Aorta (tissue), 5 donors: Measurements from ENCODE around the gene ODC1. TPM values are rescaled to one million over a fixed set of nuclear protein-coding genes. Genes with fewer than 3 reads are reported as not detected.

Source experiments
- ATAC-seq: fragments of 200-7000 bp; cut with Tn5 transposase; one replicate; pipeline ENCODE4 v1.9.1; 2022; ENCODE audit warnings: moderate library complexity; ENCODE audit not compliant: low FRiP score
- DNase-seq, 2 donors: peaks; one replicate each; pipeline ENCODE4 v3.0.0-alpha.2; 2020
- H3K27ac ChIP-seq, 2 donors: one replicate each; pipeline ENCODE4 v1.5.1; 2013; ENCODE audit warnings: low read length in 2 of 2, mild to moderate bottlenecking in 2 of 2, moderate library complexity in 2 of 2, control low read depth in 1 of 2, inconsistent platforms in 1 of 2, low read depth in 1 of 2
- H3K27me3 ChIP-seq, 2 donors: one replicate each; pipeline ENCODE4 v1.6.1; 2013; ENCODE audit warnings: control low read depth in 1 of 2, low read length in 1 of 2, mild to moderate bottlenecking in 1 of 2, moderate library complexity in 1 of 2; ENCODE audit not compliant: insufficient read depth in 2 of 2, control insufficient read depth in 1 of 2
- H3K36me3 ChIP-seq, 2 donors: one replicate each; pipeline ENCODE4 v1.6.1; 2013; ENCODE audit warnings: control low read depth in 1 of 2, low read length in 1 of 2, mild to moderate bottlenecking in 1 of 2; ENCODE audit not compliant: insufficient read depth in 2 of 2, control insufficient read depth in 1 of 2
- H3K4me1 ChIP-seq, 2 donors: one replicate each; pipeline ENCODE4 v1.6.1; 2013; ENCODE audit warnings: low read length in 2 of 2, control low read depth in 1 of 2, mild to moderate bottlenecking in 1 of 2, moderate library complexity in 1 of 2; ENCODE audit not compliant: insufficient read depth in 2 of 2, control insufficient read depth in 1 of 2
- H3K4me3 ChIP-seq, 2 donors: one replicate each; pipeline ENCODE4 v1.5.1; 2013; ENCODE audit warnings: low read length in 2 of 2, control low read depth in 1 of 2, mild to moderate bottlenecking in 1 of 2
- H3K9me3 ChIP-seq: one replicate; pipeline ENCODE4 v1.6.1; 2013; ENCODE audit warnings: mild to moderate bottlenecking, low read length; ENCODE audit not compliant: control insufficient read depth
- WGBS, 2 donors: extraction: QIAGEN DNeasy Blood & Tissue Kit; methylation state at CpG; one replicate each; pipeline ENCODE4 v1.1.7; 2013; 5-methylcytosine and 5-hydroxymethylcytosine counted together
- intact Hi-C, 2 donors: fragments of 100-400 bp; cut with DNase I; formaldehyde crosslinking; loops; one replicate each; pipeline versions ENCODE4 v1.14.2 to v1.15.0; 2022
- polyA plus RNA-seq, 2 donors: library from polyadenylated mRNA; stranded (reverse); fragments of 200-250 nt; gene quantifications; one replicate each; pipeline ENCODE4 v1.2.3, GENCODE V29; 2013
- total RNA-seq, 2 donors: library from RNA; stranded (reverse); fragmentation: NEBNext Ultra II Directional; extraction: Animal tissue kit (Norgen Biotek cat#: 25700); gene quantifications; one replicate each; pipeline ENCODE4 v1.2.1, GENCODE V29; 2021
- donor health status: healthy with polysubstance abuse.
- donor health status: Bipolar disorder and iron deficiency.
- donor health status: DM: no; HTN: no; CAD: no.
- donor health status: DM: no; HTN: no; CAD: no.
- donor health status: DM: yes; HTN: yes; CAD: no.

The ODC1 gene
- total and polyA plus RNA-seq, 4 donors, result 21.3 to 46.1 (median 38.7) TPM

DNA sequence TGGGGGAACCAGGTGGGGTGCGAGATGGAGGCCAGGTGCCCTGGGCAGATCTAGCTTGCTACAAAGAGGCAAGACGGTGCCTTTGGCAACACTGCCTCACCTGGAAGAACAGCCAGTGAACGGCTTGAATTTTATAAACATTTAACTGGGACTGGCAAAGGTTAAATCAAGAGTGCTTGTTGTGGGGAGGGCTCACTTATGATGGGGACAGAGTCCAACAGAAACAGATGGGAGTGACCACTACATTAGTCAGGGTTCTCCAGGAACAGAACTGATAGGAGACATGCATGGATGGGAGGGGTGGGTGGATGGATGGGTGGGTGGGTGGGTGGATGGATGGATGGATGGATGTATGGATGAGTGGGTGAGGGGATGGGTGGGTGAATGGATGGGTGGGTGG lies 19.2 kb downstream of the ODC1 start:
- no peak overlapping the region for H3K4me3 ChIP-seq
- H3K27ac ChIP-seq, result no peak overlapping the region
- H3K36me3 ChIP-seq, result peaks cover 0 to 1% of the 10 kb centered on the region in 2 donors
- WGBS, 2 donors, result 78 to 80% methylated on average over 3 of the region's 3 CpGs
- no peaks in the 10 kb centered on the region for H3K4me1 ChIP-seq
- H3K27me3 ChIP-seq, result no peaks in the 10 kb centered on the region
- intact Hi-C loops, result no loop called here
- DNase-seq, result no peak
- ATAC-seq, result no peak
- no peaks in the 10 kb centered on the region for H3K9me3 ChIP-seq

DNA sequence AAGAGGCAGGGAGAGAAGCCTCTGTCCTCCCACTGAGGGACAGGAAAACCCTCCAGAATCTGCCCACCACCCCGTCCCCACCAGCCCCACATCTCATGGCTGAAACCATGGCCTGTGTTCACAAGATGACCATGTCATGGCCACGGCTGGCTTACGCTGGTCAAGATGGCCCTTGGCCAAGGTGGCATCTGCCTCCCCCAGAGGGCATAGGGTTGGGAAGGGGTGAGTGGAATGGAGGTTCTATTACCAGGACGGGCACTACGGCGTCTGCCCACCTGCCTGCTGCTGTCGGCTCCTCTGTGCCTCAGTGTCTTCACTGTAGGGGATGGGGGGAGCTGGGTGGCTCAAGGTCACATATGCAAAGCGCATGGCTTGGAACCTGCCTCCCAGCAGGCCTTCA lies 19.8 kb downstream of the ODC1 start:
- Histone ChIP-seq H3K4me3 (no peak overlapping the region), H3K9me3 (no peaks in the 10 kb centered on the region), H3K27ac (no peak overlapping the region), H3K27me3 (no peaks in the 10 kb centered on the region), H3K4me1 (no peaks in the 10 kb centered on the region), H3K36me3 (peaks cover 0 to 1% of the 10 kb centered on the region in 2 donors)
- ATAC-seq, result no peak
- intact Hi-C loops, result no loop called here
- no peak for DNase-seq
- 93 to 96% methylated on average over 8 of the region's 8 CpGs for WGBS, 2 donors

DNA sequence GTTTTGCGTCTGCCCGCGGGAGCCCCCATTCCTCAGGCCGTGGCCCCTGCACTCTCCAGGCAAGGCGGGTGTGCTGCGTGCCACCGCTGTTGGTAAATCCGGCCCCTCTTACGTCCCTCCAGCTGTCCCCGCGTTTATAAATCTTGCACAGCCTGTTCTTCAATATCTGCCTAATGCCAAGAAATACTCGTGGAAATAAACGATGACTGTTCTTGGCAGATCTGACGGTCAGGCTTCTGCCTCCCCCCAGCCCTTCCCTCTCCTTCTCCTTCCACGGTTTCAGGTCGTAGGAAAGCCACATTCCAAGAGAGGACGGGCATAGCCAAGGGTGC lies 20.5 kb downstream of the ODC1 start:
- no peak for DNase-seq
- H3K4me1 ChIP-seq, result no peaks in the 10 kb centered on the region
- H3K27ac ChIP-seq, result no peak overlapping the region
- peaks cover 0 to 1% of the 10 kb centered on the region in 2 donors for H3K36me3 ChIP-seq
- H3K4me3 ChIP-seq, result no peak overlapping the region
- no peaks in the 10 kb centered on the region for H3K27me3 ChIP-seq
- no peaks in the 10 kb centered on the region for H3K9me3 ChIP-seq
- intact Hi-C loops, result no loop called here
- no peak for ATAC-seq
- WGBS, 2 donors, result 72 to 78% methylated on average over 17 of the region's 17 CpGs

DNA sequence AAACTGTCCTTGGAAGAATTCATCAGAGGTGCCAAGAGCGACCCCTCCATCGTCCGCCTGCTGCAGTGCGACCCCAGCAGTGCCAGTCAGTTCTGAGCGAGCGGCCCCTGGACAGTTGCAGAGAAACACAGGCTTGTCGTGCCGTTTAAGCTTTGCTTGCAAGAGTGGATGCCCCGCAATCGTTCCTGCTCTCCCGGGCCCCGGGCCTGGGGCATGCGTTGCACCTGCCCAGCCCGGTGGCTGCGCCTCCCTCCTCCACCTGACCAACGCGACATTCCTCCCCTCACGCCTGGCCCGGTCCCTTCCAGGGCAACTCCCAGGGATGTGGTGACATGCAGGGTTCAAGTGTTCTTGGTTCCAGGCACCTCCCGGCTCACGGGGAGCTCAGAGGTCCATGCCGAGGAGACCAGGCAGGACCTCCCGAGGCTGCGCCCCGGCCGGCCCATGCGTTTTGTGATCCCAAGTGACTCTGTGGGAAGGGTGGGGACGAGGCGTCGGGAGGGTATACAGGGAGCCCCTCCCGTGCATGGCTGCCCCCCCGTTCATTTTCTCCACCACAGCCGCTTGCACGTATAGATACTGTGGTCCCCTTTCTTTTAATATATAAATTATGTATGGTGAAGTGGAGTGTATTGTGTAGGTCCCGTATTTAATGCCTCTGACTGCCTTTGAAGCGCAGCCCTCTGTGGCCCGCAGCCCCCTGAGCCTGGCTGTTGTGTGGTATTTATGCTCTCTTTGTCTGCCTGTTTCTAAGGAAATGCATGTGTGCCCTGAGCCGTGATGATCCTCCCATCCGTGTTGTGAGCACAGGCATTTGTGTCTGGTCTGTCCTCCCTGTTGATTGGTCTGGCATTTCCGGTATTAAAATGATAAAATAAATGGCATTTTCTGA lies 21.2 kb downstream of the ODC1 start:
- no peaks in the 10 kb centered on the region for H3K4me1 ChIP-seq
- peak; percentile 22 for ATAC-seq
- 93 to 94% methylated on average over 40 of the region's 40 CpGs for WGBS, 2 donors
- H3K27ac ChIP-seq, result no peak overlapping the region
- no peak for DNase-seq
- intact Hi-C loops, result no loop called here
- H3K36me3 ChIP-seq, result peaks cover 0 to 1% of the 10 kb centered on the region in 2 donors
- H3K9me3 ChIP-seq, result no peaks in the 10 kb centered on the region
- no peaks in the 10 kb centered on the region for H3K27me3 ChIP-seq
- no peak overlapping the region for H3K4me3 ChIP-seq

DNA sequence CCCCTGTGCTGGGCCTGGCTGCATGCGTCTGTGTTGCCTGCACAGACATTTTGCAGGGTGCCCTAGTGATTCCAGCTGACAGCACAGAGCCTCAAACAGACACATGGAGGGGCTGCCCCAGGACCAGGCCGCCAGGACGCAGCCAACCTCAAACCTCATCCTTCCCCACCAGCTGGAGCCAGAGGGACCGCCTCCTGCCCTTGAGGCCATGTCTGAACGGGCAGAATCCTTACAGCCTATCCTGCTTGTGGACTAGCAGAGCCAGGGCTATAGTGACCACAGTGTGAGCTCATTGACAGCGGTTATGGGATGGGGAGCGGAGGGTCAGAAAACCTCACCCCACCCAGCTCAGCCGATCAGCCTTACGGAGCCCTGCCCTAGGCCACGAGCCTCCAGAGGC lies 22.4 kb downstream of the ODC1 start:
- peaks cover 0 to 1% of the 10 kb centered on the region in 2 donors for H3K36me3 ChIP-seq
- intact Hi-C loops, result no loop called here

DNA sequence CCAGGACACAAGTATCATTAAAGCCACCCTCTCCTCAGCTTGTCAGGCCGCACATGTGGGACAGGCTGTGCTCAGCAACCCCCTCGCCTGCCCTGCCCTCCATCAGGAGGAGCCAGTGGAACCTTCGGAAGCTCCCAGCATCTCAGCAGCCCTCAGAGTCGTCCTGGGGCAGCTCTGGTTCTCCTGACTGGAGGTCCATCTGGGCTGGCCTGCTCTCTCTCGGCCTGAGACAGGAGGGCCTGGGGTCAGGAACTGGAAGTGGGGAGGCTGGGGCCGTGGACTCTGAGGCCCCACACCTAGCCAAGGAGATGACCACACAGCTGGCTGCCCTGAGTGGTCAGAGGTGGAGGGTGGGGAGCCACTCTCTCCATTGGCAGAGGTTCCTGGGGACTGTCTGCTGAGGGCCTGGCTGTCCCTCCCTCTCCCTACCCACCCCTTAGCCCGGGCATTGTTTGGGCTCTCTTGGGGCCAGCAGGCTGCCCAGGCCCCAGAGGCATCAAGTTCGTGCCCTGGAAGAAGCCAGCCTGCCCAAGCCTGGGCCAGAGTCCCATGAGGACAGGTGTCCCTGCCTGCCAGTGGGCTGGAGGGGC lies 23.1 kb downstream of the ODC1 start:
- Histone ChIP-seq H3K27me3 (no peaks in the 10 kb centered on the region), H3K4me1 (no peaks in the 10 kb centered on the region), H3K36me3 (peaks cover 0 to 1% of the 10 kb centered on the region in 2 donors), H3K27ac (no peak overlapping the region), H3K4me3 (no peak overlapping the region), H3K9me3 (no peaks in the 10 kb centered on the region)
- ATAC-seq (no peak), DNase-seq (no peak)
- WGBS, 2 donors, result 87 to 91% methylated on average over 8 of the region's 8 CpGs
- intact Hi-C loops, result no loop called here

More for the DNA sequence above, 22.4 kb downstream of the ODC1 start:
- H3K9me3 ChIP-seq, result no peaks in the 10 kb centered on the region
- DNase-seq, result no peak
- H3K27ac ChIP-seq, result no peak overlapping the region
- H3K4me1 ChIP-seq, result no peaks in the 10 kb centered on the region
- WGBS, 2 donors, result 88 to 95% methylated on average over 10 of the region's 10 CpGs
- H3K4me3 ChIP-seq, result no peak overlapping the region
- no peaks in the 10 kb centered on the region for H3K27me3 ChIP-seq
- no peak for ATAC-seq

DNA sequence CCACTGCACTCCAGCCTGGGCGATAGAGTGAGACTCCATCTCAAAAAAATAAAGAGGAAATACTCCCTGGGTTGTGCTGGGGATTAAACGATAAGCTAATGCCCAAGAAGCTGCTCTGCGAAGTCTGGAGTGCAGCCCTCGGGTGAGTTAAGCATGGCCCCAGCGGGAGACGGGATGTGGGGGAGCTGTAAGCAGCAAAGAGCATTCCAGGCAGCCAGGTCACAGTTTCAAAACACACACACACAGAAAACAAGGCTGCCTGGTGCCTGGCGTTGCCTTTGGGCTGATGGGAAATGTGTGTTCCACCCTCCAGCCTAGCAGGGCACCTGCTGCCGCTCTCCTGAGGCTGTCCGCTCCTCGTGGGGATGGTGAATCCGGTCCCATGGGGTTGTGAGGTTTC lies 24.1 kb downstream of the ODC1 start:
- Histone ChIP-seq H3K27me3 (no peaks in the 10 kb centered on the region), H3K4me3 (no peak overlapping the region), H3K9me3 (no peaks in the 10 kb centered on the region), H3K27ac (no peak overlapping the region), H3K36me3 (peaks cover 0 to 1% of the 10 kb centered on the region in 2 donors), H3K4me1 (no peaks in the 10 kb centered on the region)
- intact Hi-C loops, result no loop called here
- ATAC-seq, result no peak
- WGBS, 2 donors, result 74 to 90% methylated on average over 11 of the region's 11 CpGs
- DNase-seq, result no peak

DNA sequence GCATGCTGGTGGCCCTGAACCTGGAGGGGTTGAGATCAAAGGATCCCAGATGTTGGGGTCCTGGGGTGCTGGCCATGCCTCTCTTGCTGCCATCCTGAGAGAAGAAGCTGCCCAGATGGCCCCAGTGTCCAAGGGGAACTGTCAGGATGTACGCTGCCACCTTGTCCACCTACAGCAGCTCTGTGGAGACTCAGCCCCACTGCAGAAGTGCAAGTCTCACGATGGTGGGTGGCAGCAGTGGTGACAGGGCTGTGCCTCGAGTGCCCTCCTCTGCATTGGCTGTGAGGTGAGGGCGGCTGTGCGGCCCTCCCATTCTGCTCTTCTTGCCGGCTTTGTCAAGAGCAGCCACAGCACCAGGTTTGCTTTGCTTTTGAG lies 24.7 kb downstream of the ODC1 start:
- WGBS, 2 donors, result 84 to 91% methylated on average over 6 of the region's 6 CpGs
- Histone ChIP-seq H3K9me3 (no peaks in the 10 kb centered on the region), H3K4me1 (no peaks in the 10 kb centered on the region), H3K27ac (no peak overlapping the region), H3K36me3 (peaks cover 0 to 1% of the 10 kb centered on the region in 2 donors), H3K4me3 (no peak overlapping the region), H3K27me3 (no peaks in the 10 kb centered on the region)
- intact Hi-C loops, result no loop called here
- ATAC-seq (no peak), DNase-seq (no peak)
